ENCODE data around the gene PRM2. TPM values are rescaled to one million over a fixed set of nuclear protein-coding genes. Genes with fewer than 3 reads are reported as not detected.
A peak's percentile ranks its signal among the peaks of the same experiment; 100 is the strongest.

The PRM2 gene
- total RNA-seq, 2 donors from 2014 or later = 343 TPM; not detected in 1

DNA sequence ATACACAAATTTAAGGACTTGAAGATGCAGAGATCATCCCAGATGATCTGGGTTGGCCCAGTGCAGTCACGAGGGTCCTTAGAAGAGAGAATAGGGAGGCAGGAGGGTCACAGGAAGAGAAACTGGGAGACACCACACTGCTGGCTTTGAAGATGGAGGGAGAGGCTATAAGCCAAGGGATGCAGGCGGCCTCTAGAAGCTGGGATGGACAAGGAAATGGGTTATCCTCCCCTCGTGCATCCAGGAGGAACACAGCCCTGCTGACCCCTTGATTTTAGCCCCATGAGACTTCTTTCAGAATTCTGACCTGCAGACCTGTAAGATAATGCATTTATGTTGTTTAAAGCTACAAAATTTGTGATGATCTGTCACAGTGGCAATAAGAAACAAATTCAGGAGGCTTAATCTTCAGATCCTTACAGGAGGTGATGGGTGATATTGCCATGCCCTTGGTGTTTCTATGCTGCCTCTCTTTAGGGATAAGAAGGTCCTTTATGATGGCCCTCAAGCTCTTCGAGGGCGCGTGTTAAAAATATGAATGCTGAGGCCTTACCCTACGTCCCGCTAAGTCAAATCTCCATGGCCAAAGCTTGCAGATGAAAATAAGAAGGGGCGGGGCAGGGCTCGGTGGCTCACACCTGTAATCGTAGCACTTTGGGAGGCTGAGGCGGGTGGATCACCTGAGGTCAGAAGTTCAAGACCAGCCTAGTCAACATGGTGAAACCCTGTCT is 1.5 kb upstream of the PRM2 start:
- H3K9me3 ChIP-seq = no peaks in the 10 kb centered on the region
- H3K4me3 ChIP-seq = no peak overlapping the region
- no peaks in the 10 kb centered on the region for H3K4me1 ChIP-seq (replicated peaks)
- no peak for DNase-seq (ENCODE audit: low spot score)
- TF ChIP-seq, protein P1, sequence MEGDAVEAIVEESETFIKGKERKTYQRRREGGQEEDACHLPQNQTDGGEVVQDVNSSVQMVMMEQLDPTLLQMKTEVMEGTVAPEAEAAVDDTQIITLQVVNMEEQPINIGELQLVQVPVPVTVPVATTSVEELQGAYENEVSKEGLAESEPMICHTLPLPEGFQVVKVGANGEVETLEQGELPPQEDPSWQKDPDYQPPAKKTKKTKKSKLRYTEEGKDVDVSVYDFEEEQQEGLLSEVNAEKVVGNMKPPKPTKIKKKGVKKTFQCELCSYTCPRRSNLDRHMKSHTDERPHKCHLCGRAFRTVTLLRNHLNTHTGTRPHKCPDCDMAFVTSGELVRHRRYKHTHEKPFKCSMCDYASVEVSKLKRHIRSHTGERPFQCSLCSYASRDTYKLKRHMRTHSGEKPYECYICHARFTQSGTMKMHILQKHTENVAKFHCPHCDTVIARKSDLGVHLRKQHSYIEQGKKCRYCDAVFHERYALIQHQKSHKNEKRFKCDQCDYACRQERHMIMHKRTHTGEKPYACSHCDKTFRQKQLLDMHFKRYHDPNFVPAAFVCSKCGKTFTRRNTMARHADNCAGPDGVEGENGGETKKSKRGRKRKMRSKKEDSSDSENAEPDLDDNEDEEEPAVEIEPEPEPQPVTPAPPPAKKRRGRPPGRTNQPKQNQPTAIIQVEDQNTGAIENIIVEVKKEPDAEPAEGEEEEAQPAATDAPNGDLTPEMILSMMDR (IDR thresholded peaks at IDR 0.05) = no peak
- TF ChIP-seq POLR2AphosphoS5 (IDR thresholded peaks at IDR 0.05) (no peak), POLR2A (IDR thresholded peaks at IDR 0.05) (no peak)
- H3K27me3 ChIP-seq (replicated peaks; ENCODE audit: insufficient read depth) = no peaks in the 10 kb centered on the region
- intact Hi-C loops (cut with DNase I) = no loop called here
- no peaks in the 10 kb centered on the region for H3K36me3 ChIP-seq
- 90% methylated on average over 12 of the region's 12 CpGs for WGBS
- no peak overlapping the region for H3K27ac ChIP-seq

DNA sequence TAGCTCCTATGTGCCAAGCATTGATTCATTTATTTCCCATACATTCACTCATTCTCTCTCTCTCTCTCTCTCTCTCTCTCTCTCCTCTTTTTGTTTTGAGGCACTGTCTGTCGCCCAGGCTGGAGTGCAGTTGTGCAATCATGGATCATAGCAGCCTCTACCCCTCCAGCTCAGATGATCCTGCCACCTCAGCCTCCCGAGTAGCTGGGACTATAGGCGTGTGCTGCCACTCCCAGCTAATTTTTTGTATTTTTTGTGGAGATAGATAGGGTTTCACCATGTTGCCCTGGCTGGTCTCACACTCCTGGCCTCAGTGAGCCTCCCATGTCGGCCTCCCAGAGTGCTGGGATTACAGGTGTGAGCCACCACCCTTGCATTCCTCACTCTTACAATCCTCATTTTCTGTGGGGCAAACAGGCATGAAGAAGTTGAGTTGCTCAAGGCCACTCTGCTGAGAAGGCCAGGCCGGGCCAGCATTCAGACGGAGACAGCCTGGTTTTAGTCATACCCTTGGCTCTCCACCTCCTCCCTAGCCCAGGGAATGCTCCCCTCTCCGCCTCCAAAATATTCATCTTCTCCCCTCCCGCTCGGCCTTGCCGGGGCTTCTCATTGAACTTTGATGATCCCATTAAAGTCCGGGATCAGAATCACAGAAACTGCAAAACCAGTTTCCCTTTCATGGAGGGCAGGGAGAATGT is 765 bp upstream of the PRM2 start:
- Histone ChIP-seq H3K9me3 (no peaks in the 10 kb centered on the region), H3K4me1 (replicated peaks) (no peaks in the 10 kb centered on the region), H3K4me3 (no peak overlapping the region), H3K27me3 (replicated peaks; ENCODE audit: insufficient read depth) (no peaks in the 10 kb centered on the region), H3K27ac (no peak overlapping the region), H3K36me3 (no peaks in the 10 kb centered on the region)
- 85% methylated on average over 11 of the region's 11 CpGs for WGBS
- TF ChIP-seq POLR2AphosphoS5 (IDR thresholded peaks at IDR 0.05) = no peak
- TF ChIP-seq POLR2A (IDR thresholded peaks at IDR 0.05) = no peak
- DNase-seq (ENCODE audit: low spot score) = no peak
- intact Hi-C loops (cut with DNase I) = no loop called here

- intact Hi-C loops (cut with DNase I) = no loop called here
- H3K4me3 ChIP-seq = no peak overlapping the region
- H3K9me3 ChIP-seq = no peaks in the 10 kb centered on the region
- H3K27ac ChIP-seq = no peak overlapping the region
- no peaks in the 10 kb centered on the region for H3K36me3 ChIP-seq
- no peaks in the 10 kb centered on the region for H3K4me1 ChIP-seq (replicated peaks)
- no peak for DNase-seq (ENCODE audit: low spot score)
- 95% methylated on average over 7 of the region's 7 CpGs for WGBS
- TF ChIP-seq POLR2AphosphoS5 (IDR thresholded peaks at IDR 0.05) = no peak
- H3K27me3 ChIP-seq (replicated peaks; ENCODE audit: insufficient read depth) = no peaks in the 10 kb centered on the region
Measured at GRCh38 chr16:11274964-11275363, 1.3 kb downstream of the PRM2 start.

DNA sequence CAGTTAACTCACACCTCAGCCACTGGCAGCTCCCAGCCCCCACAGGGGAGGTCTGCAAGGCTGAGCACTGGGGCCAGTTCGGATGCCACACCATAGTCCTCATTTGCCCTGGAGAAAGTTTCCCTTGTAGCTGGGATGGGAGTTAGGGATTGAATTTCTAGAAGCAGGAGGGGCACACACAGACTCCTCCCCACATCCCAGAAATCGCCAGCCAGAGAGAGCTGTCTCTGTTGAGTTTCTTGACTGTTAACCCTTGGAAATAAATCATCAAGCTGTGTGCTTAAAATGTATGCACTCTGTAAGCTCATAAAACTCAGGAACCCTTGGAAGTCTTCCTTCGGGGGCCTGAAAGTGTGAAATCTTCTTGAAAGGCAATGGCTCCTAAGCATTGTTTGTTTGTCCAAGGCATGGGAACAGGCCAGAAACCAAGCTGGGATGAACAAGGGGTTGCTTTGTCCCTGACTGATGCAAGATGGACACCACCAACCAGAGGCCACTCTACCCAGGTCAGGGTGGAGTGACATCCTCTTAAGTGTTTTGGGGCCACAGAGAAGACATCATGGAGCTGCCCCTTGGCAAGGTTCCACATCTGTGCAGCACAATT is 2.5 kb downstream of the PRM2 start:
- TF ChIP-seq, protein P1 (IDR thresholded peaks at IDR 0.05) = no peak
- TF ChIP-seq POLR2A (IDR thresholded peaks at IDR 0.05) (no peak), POLR2AphosphoS5 (IDR thresholded peaks at IDR 0.05) (peak; percentile 18)
- intact Hi-C loops (cut with DNase I) = no loop called here
- WGBS = 26% methylated on average over 3 of the region's 3 CpGs

GRCh38 chr16:11272921-11273720 is 3.2 kb downstream of the PRM2 start, which contains the start of gene PRM3:
Gene PRM3, minus strand, starts transcription at chr16:11273629. Its CDS starts 34 bp downstream, at chr16:11273595.
- no peaks in the 10 kb centered on the region for H3K4me1 ChIP-seq (replicated peaks)
- intact Hi-C loops (cut with DNase I) = no loop called here
- no peaks in the 10 kb centered on the region for H3K9me3 ChIP-seq
- H3K27me3 ChIP-seq (replicated peaks; ENCODE audit: insufficient read depth) = no peaks in the 10 kb centered on the region
- TF ChIP-seq POLR2AphosphoS5 (IDR thresholded peaks at IDR 0.05) (no peak), POLR2A (IDR thresholded peaks at IDR 0.05) (no peak)
- TF ChIP-seq, protein P1 (IDR thresholded peaks at IDR 0.05) = no peak
- H3K4me3 ChIP-seq = no peak within 1 kb of the TSS
- WGBS = 68% methylated on average over 30 of the region's 30 CpGs
- H3K27ac ChIP-seq = no peak within 1 kb of the TSS
- H3K36me3 ChIP-seq = no peaks in the 10 kb centered on the region
- no peak for DNase-seq (ENCODE audit: low spot score)

More for the DNA sequence above, 2.5 kb downstream of the PRM2 start:
- H3K4me3 ChIP-seq = no peak overlapping the region
- no peaks in the 10 kb centered on the region for H3K4me1 ChIP-seq (replicated peaks)
- H3K9me3 ChIP-seq = no peaks in the 10 kb centered on the region
- H3K27me3 ChIP-seq (replicated peaks; ENCODE audit: insufficient read depth) = no peaks in the 10 kb centered on the region
- DNase-seq (ENCODE audit: low spot score) = no peak
- no peaks in the 10 kb centered on the region for H3K36me3 ChIP-seq
- no peak overlapping the region for H3K27ac ChIP-seq

Measured in prostate gland (tissue), 2 donors.